Karpas-422 (cell line): ENCODE measurements around the gene GHR. TPM values are rescaled to one million over a fixed set of nuclear protein-coding genes. Genes with fewer than 3 reads are reported as not detected.

Source experiments
- DNase-seq: peaks from one replicate; pipeline ENCODE4 v3.0.0-alpha.2; 2015
- H2AFZ ChIP-seq: fragments of 200-600 bp; sonication (generic); 2 replicates; pipeline ENCODE4 v1.6.1; 2014; ENCODE audit warnings: antibody characterized with exemption, low read length, mixed read lengths
- H3K27ac ChIP-seq: fragments of 200-600 bp; sonication (generic); 2 replicates; pipeline ENCODE4 v1.5.1; 2014; ENCODE audit warnings: mild to moderate bottlenecking, low read length, moderate library complexity
- H3K27me3 ChIP-seq: fragments of 200-600 bp; sonication (generic); 2 replicates; pipeline ENCODE4 v1.6.1; 2014; ENCODE audit warnings: low read length, mixed read lengths
- H3K36me3 ChIP-seq: fragments of 200-600 bp; sonication (generic); 2 replicates; pipeline ENCODE4 v1.6.1; 2014; ENCODE audit warnings: low read length, mixed read lengths; ENCODE audit not compliant: insufficient read depth
- H3K4me1 ChIP-seq: fragments of 200-600 bp; sonication (generic); 2 replicates; pipeline ENCODE4 v1.6.1; 2014; ENCODE audit warnings: mild to moderate bottlenecking, low read length, mixed read lengths
- H3K4me2 ChIP-seq: fragments of 200-600 bp; sonication (generic); 2 replicates; pipeline ENCODE4 v1.6.1; 2014; ENCODE audit warnings: low read length, low read depth, mild to moderate bottlenecking; ENCODE audit not compliant: poor library complexity, severe bottlenecking
- H3K4me3 ChIP-seq: fragments of 200-600 bp; sonication (generic); 2 replicates; pipeline ENCODE4 v1.5.1; 2014; ENCODE audit warnings: mild to moderate bottlenecking, antibody characterized with exemption, low read length, mixed read lengths
- H3K79me2 ChIP-seq: fragments of 200-600 bp; sonication (generic); 2 replicates; pipeline ENCODE4 v1.6.1; 2014; ENCODE audit warnings: mild to moderate bottlenecking, low read length, mixed read lengths
- H3K9ac ChIP-seq: fragments of 200-600 bp; sonication (generic); 2 replicates; pipeline ENCODE4 v1.6.0; 2014; ENCODE audit warnings: low read length
- H3K9me2 ChIP-seq: fragments of 200-600 bp; sonication (generic), shearing (Covaris generic); replicated peaks from 2 replicates; pipeline ENCODE4 v1.6.0; 2014; ENCODE audit warnings: mild to moderate bottlenecking, low read length, moderate library complexity; ENCODE audit not compliant: insufficient read depth
- H3K9me3 ChIP-seq: fragments of 300-700, 200-600 bp; sonication (generic); 2 replicates; pipeline ENCODE4 v1.6.1; 2014; ENCODE audit warnings: low read length, mixed read lengths
- H4K20me1 ChIP-seq: fragments of 200-600 bp; sonication (generic); 2 replicates; pipeline ENCODE4 v1.6.1; 2014; ENCODE audit warnings: mild to moderate bottlenecking, antibody characterized with exemption, low read length, low read depth; ENCODE audit not compliant: insufficient read depth
- total RNA-seq: library from RNA; depleted of rRNA; stranded (reverse); fragments of >200 nt; shearing (Covaris generic); gene quantifications from 2 replicates; pipeline ENCODE4 v1.2.3, GENCODE V29; 2014; ENCODE audit warnings: low replicate concordance

GHR gene
- total RNA-seq, 1 experiment from 2014 or later, result not detected

GRCh38 chr5:42514754-42515153, 91.5 kb downstream of the GHR start:
- H3K27ac ChIP-seq, result no peak overlapping the region
- H3K4me2 ChIP-seq, result no peak overlapping the region
- no peaks in the 10 kb centered on the region for H3K4me1 ChIP-seq
- no peaks in the 10 kb centered on the region for H3K27me3 ChIP-seq
- no peaks in the 10 kb centered on the region for H3K79me2 ChIP-seq
- no peak overlapping the region for H2AFZ ChIP-seq
- H3K36me3 ChIP-seq, result no peaks in the 10 kb centered on the region
- peak; percentile 54 for DNase-seq
- no peak overlapping the region for H3K4me3 ChIP-seq
- H3K9ac ChIP-seq, result no peak overlapping the region
- H3K9me2 ChIP-seq, result no peaks in the 10 kb centered on the region
- no peaks in the 10 kb centered on the region for H4K20me1 ChIP-seq
- H3K9me3 ChIP-seq, result no peaks in the 10 kb centered on the region

- Histone ChIP-seq H3K9me2 (no peaks in the 10 kb centered on the region), H3K27ac (no peak overlapping the region), H3K79me2 (no peaks in the 10 kb centered on the region), H3K4me1 (no peaks in the 10 kb centered on the region), H3K9me3 (no peaks in the 10 kb centered on the region), H4K20me1 (no peaks in the 10 kb centered on the region), H3K36me3 (no peaks in the 10 kb centered on the region), H3K4me3 (no peak overlapping the region), H3K4me2 (no peak overlapping the region), H3K27me3 (no peaks in the 10 kb centered on the region), H3K9ac (no peak overlapping the region), H2AFZ (no peak overlapping the region)
- no peak for DNase-seq
Observed at GRCh38 chr5:42515504-42515903, 92.3 kb downstream of the GHR start.

- Histone ChIP-seq H3K27ac (no peak overlapping the region), H3K4me2 (no peak overlapping the region)
Observed at GRCh38 chr5:42516282-42517042, 93.2 kb downstream of the GHR start.

GRCh38 chr5:42517164-42517563, 93.9 kb downstream of the GHR start:
- Histone ChIP-seq H3K9ac (no peak overlapping the region), H3K27ac (no peak overlapping the region), H2AFZ (no peak overlapping the region), H3K4me3 (no peak overlapping the region), H3K4me1 (no peaks in the 10 kb centered on the region), H3K27me3 (no peaks in the 10 kb centered on the region), H4K20me1 (no peaks in the 10 kb centered on the region), H3K9me3 (no peaks in the 10 kb centered on the region), H3K79me2 (no peaks in the 10 kb centered on the region), H3K4me2 (no peak overlapping the region), H3K9me2 (no peaks in the 10 kb centered on the region), H3K36me3 (no peaks in the 10 kb centered on the region)
- DNase-seq, result no peak

More at GRCh38 chr5:42516282-42517042, 93.2 kb downstream of the GHR start:
- H3K9me2 ChIP-seq, result no peaks in the 10 kb centered on the region
- H3K9me3 ChIP-seq, result no peaks in the 10 kb centered on the region
- H3K36me3 ChIP-seq, result no peaks in the 10 kb centered on the region
- no peaks in the 10 kb centered on the region for H3K4me1 ChIP-seq
- no peak overlapping the region for H2AFZ ChIP-seq
- H4K20me1 ChIP-seq, result no peaks in the 10 kb centered on the region
- no peak overlapping the region for H3K4me3 ChIP-seq
- H3K9ac ChIP-seq, result no peak overlapping the region
- H3K27me3 ChIP-seq, result no peaks in the 10 kb centered on the region
- no peaks in the 10 kb centered on the region for H3K79me2 ChIP-seq
- DNase-seq, result no peak

GRCh38 chr5:42518595-42519221, 95.5 kb downstream of the GHR start:
- DNase-seq, result no peak
- no peak overlapping the region for H3K27ac ChIP-seq
- H3K9ac ChIP-seq, result no peak overlapping the region
- no peaks in the 10 kb centered on the region for H3K79me2 ChIP-seq
- H3K4me3 ChIP-seq, result no peak overlapping the region
- H4K20me1 ChIP-seq, result no peaks in the 10 kb centered on the region
- H3K9me3 ChIP-seq, result no peaks in the 10 kb centered on the region
- H3K4me1 ChIP-seq, result no peaks in the 10 kb centered on the region
- H3K27me3 ChIP-seq, result no peaks in the 10 kb centered on the region
- H3K9me2 ChIP-seq, result no peaks in the 10 kb centered on the region
- H3K36me3 ChIP-seq, result no peaks in the 10 kb centered on the region
- H2AFZ ChIP-seq, result no peak overlapping the region
- H3K4me2 ChIP-seq, result no peak overlapping the region

- Histone ChIP-seq H3K9ac (no peak overlapping the region), H3K27me3 (no peaks in the 10 kb centered on the region), H3K79me2 (no peaks in the 10 kb centered on the region), H3K27ac (no peak overlapping the region), H2AFZ (no peak overlapping the region), H3K4me2 (no peak overlapping the region), H3K9me2 (no peaks in the 10 kb centered on the region), H4K20me1 (no peaks in the 10 kb centered on the region), H3K4me1 (no peaks in the 10 kb centered on the region), H3K4me3 (no peak overlapping the region), H3K36me3 (no peaks in the 10 kb centered on the region), H3K9me3 (no peaks in the 10 kb centered on the region)
- DNase-seq, result no peak
Observed at GRCh38 chr5:42520203-42520602, 97.0 kb downstream of the GHR start.

- H3K9me2 ChIP-seq, result no peaks in the 10 kb centered on the region
- H4K20me1 ChIP-seq, result no peaks in the 10 kb centered on the region
- H3K79me2 ChIP-seq, result no peaks in the 10 kb centered on the region
- no peaks in the 10 kb centered on the region for H3K9me3 ChIP-seq
- no peak overlapping the region for H3K27ac ChIP-seq
- H3K36me3 ChIP-seq, result no peaks in the 10 kb centered on the region
- no peaks in the 10 kb centered on the region for H3K4me1 ChIP-seq
- no peak overlapping the region for H3K4me3 ChIP-seq
- H2AFZ ChIP-seq, result no peak overlapping the region
- no peak overlapping the region for H3K4me2 ChIP-seq
- H3K9ac ChIP-seq, result no peak overlapping the region
- no peak for DNase-seq
- H3K27me3 ChIP-seq, result no peaks in the 10 kb centered on the region
Observed at GRCh38 chr5:42520957-42521356, 97.7 kb downstream of the GHR start.

- H3K36me3 ChIP-seq, result no peaks in the 10 kb centered on the region
- H4K20me1 ChIP-seq, result no peaks in the 10 kb centered on the region
- no peak overlapping the region for H3K9ac ChIP-seq
- no peak overlapping the region for H2AFZ ChIP-seq
- no peak for DNase-seq
- H3K27ac ChIP-seq, result no peak overlapping the region
- no peak overlapping the region for H3K4me3 ChIP-seq
- H3K9me2 ChIP-seq, result no peaks in the 10 kb centered on the region
- H3K4me2 ChIP-seq, result no peak overlapping the region
- no peaks in the 10 kb centered on the region for H3K79me2 ChIP-seq
- no peaks in the 10 kb centered on the region for H3K27me3 ChIP-seq
- no peaks in the 10 kb centered on the region for H3K9me3 ChIP-seq
- no peaks in the 10 kb centered on the region for H3K4me1 ChIP-seq
Observed at GRCh38 chr5:42521406-42521805, 98.2 kb downstream of the GHR start.
